ENCODE results near the gene NCAPG. TPM values are rescaled to one million over a fixed set of nuclear protein-coding genes. Genes with fewer than 3 reads are reported as not detected.

NCAPG gene, protein sequence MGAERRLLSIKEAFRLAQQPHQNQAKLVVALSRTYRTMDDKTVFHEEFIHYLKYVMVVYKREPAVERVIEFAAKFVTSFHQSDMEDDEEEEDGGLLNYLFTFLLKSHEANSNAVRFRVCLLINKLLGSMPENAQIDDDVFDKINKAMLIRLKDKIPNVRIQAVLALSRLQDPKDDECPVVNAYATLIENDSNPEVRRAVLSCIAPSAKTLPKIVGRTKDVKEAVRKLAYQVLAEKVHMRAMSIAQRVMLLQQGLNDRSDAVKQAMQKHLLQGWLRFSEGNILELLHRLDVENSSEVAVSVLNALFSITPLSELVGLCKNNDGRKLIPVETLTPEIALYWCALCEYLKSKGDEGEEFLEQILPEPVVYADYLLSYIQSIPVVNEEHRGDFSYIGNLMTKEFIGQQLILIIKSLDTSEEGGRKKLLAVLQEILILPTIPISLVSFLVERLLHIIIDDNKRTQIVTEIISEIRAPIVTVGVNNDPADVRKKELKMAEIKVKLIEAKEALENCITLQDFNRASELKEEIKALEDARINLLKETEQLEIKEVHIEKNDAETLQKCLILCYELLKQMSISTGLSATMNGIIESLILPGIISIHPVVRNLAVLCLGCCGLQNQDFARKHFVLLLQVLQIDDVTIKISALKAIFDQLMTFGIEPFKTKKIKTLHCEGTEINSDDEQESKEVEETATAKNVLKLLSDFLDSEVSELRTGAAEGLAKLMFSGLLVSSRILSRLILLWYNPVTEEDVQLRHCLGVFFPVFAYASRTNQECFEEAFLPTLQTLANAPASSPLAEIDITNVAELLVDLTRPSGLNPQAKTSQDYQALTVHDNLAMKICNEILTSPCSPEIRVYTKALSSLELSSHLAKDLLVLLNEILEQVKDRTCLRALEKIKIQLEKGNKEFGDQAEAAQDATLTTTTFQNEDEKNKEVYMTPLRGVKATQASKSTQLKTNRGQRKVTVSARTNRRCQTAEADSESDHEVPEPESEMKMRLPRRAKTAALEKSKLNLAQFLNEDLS
- total RNA-seq (ENCODE audit: low replicate concordance): 1.5 and 7.9 TPM in 2 replicates

DNA sequence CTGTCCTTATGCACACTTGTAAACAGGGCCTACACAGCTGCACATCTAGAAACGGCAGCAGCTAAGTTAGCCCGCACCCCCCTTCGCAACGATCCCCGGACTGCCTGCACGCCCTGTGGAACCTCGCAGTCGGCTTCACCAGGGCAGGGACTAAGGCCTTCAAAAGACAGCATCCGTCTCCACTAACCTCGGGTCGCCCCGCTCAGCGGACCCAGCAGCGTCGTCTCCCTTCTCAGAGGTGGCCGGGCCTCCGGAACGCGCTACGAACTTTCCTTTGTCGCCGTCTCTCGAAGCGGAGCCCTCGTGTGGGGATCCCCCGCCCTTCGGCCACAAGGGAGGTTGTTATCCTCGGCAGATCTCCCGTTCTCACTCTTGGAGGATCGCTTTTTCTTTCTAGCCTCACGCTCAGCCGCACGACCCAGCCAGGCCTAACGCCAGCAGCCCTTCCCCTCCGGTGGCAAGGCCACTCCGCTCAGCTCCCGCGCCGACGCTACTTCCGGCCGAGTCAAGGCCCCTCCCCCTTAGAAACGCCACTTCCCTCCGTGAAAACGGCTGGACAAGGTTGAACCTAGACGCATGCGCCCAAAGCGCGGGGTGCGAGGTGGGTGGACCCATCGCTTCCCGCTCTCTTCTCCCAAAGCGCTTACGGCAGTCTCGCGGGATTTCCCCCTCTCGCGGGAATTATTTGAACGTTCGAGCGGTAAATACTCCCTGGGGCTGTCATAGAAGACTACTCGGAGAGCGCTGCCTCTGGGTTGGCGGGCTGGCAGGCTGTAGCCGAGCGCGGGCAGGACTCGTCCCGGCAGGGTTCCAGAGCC, at the start of gene NCAPG, which contains the start of gene DCAF16:
NCAPG (plus strand) TSS at position 720 of the 818 bp plus-strand sequence. CDS start 99 bp downstream, outside the sequence.
DCAF16 (minus strand) TSS at position 498 of the 818 bp plus-strand sequence. CDS start 6,616 bp downstream, outside the sequence.

DNA sequence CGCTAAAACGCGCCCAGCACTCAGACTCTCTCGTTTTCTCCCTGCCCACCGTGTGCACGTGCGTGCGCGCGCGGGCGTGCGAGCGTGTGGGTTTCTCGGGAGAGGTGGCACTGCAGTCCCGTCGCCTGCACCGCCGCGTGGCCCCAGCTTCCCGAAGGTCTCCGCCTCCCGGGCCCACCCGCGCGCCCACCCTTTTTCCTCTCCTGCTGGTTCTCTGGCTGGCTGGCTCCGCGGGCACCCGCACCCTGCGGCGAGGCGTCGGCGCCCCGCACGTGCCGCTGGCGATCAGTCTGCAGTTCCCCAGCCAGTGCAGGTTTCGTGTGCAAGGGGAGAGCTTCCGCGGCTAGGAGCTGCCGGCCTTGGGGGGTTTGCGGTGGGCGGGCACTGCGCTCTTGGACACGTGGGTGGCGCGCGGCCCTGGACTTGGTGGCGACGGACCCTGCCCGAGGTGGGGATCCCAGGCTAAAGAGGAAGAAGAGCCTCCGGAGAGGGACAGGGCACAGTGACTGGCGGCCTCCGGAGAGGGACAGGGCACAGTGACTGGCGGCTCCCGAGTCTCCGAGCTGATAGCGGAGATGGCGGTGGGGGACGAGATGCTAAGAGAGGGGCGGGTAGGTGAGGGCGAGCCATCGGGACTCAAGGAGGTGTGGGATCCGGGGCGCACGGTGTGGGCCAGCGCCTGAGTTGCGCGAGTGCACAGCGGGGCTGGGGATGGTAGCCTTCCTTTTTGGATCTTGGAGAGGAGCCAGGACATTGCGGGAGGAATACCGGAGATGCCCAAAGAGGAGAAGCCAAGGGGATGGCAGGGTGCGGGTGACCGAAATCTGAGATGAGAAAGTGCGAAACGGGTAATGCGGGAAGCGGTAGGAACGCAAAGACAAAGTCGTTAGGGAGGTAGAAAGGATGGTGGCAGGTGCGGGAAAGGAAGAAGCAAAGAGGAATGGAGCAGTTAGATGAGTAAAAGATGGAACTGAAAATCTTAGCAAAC, 29.2 kb upstream of the NCAPG start, which contains the start of gene FAM184B:
FAM184B (minus strand) TSS at position 322 of the 988 bp plus-strand sequence. CDS start 322 bp downstream, outside the sequence.

Other genes starting within 250 kb of the NCAPG start
- 86.6 and 111 TPM in 2 replicates for gene LAP3, start 233.8 kb upstream of the NCAPG start, total RNA-seq (ENCODE audit: low replicate concordance)
- 5.7 and 6.2 TPM in 2 replicates for gene MED28, start 196.3 kb upstream of the NCAPG start, total RNA-seq (ENCODE audit: low replicate concordance)
- gene FAM184B, start 29.4 kb upstream of the NCAPG start, total RNA-seq (ENCODE audit: low replicate concordance): under 0.01 TPM in 1 of 2 replicates, not detected in the other
- gene DCAF16, start 222 bp upstream of the NCAPG start, total RNA-seq (ENCODE audit: low replicate concordance): 11.7 and 16.3 TPM in 2 replicates
- 6.1 and 6.2 TPM in 2 replicates for gene LCORL, start 210.8 kb downstream of the NCAPG start, total RNA-seq (ENCODE audit: low replicate concordance)

All from smooth muscle cell of the coronary artery (primary cell).